Astrocyte (in vitro differentiated cells and primary cell): ENCODE data around the gene SCGB1A1. TPM values are rescaled to one million over a fixed set of nuclear protein-coding genes. Genes with fewer than 3 reads are reported as not detected.

ENCODE experiments used
- DNase-seq: peaks from one replicate; pipeline ENCODE4 v3.0.0-alpha.2; 2010; ENCODE audit warnings: low read depth
- FAIRE-seq: peaks from 2 replicates; lab custom pipeline; 2011; peaks lifted over from hg19 to GRCh38; lab: Jason Lieb, UNC
- H2AFZ ChIP-seq: 2 replicates; pipeline ENCODE4 v1.6.0; 2012; ENCODE audit warnings: low read depth, low read length, inconsistent platforms
- H3K27ac ChIP-seq: 2 replicates; pipeline ENCODE4 v1.5.1; 2011; ENCODE audit warnings: low read depth, low read length, inconsistent platforms
- H3K27me3 ChIP-seq: 2 replicates; pipeline ENCODE4 v1.6.0; 2011; ENCODE audit warnings: low read length, inconsistent platforms; ENCODE audit not compliant: insufficient read depth
- H3K36me3 ChIP-seq: 2 replicates; pipeline ENCODE4 v1.5.1; 2011; ENCODE audit warnings: low read length, inconsistent platforms; ENCODE audit not compliant: insufficient read depth
- H3K4me1 ChIP-seq: 2 replicates; pipeline ENCODE4 v1.5.1; 2011; ENCODE audit warnings: low read length, inconsistent platforms; ENCODE audit not compliant: insufficient read depth
- H3K4me2 ChIP-seq: 2 replicates; pipeline ENCODE4 v1.6.0; 2012; ENCODE audit warnings: low read length, inconsistent platforms
- H3K4me3 ChIP-seq: 2 replicates; pipeline ENCODE4 v1.5.1; 2011; ENCODE audit warnings: low read depth, mild to moderate bottlenecking, low read length, inconsistent platforms; ENCODE audit not compliant: insufficient read depth
- H3K79me2 ChIP-seq: 2 replicates; pipeline ENCODE4 v1.6.0; 2012; ENCODE audit warnings: mild to moderate bottlenecking, low read length, inconsistent platforms; ENCODE audit not compliant: insufficient read depth
- H3K9ac ChIP-seq: 2 replicates; pipeline ENCODE4 v1.6.0; 2012; ENCODE audit warnings: mild to moderate bottlenecking, low read length, inconsistent platforms
- H3K9me3 ChIP-seq: 2 replicates; pipeline ENCODE4 v1.5.1; 2012; ENCODE audit warnings: low read depth, mild to moderate bottlenecking, low read length, inconsistent platforms; ENCODE audit not compliant: insufficient read depth
- H4K20me1 ChIP-seq: 2 replicates; pipeline ENCODE4 v1.6.0; 2012; ENCODE audit warnings: low read length, inconsistent platforms; ENCODE audit not compliant: insufficient read depth
- H3K27ac Mint-ChIP-seq: one replicate; pipeline ENCODE4 v1.8.0; 2021; ENCODE audit warnings: mild to moderate bottlenecking, mixed read lengths; ENCODE audit not compliant: unreplicated experiment
- H3K27me3 Mint-ChIP-seq: one replicate; pipeline ENCODE4 v1.8.0; 2021; ENCODE audit warnings: low read depth, mixed read lengths; ENCODE audit not compliant: unreplicated experiment
- H3K36me3 Mint-ChIP-seq: one replicate; pipeline ENCODE4 v1.8.0; 2021; ENCODE audit warnings: low read depth, mixed read lengths; ENCODE audit not compliant: unreplicated experiment
- H3K4me1 Mint-ChIP-seq: one replicate; pipeline ENCODE4 v1.8.0; 2021; ENCODE audit warnings: low read depth, mixed read lengths; ENCODE audit not compliant: unreplicated experiment
- H3K4me3 Mint-ChIP-seq: one replicate; pipeline ENCODE4 v1.8.0; 2021; ENCODE audit warnings: mild to moderate bottlenecking, moderate library complexity, mixed read lengths; ENCODE audit not compliant: unreplicated experiment
- H3K9me3 Mint-ChIP-seq: one replicate; pipeline ENCODE4 v1.8.0; 2021; ENCODE audit warnings: mild to moderate bottlenecking, mixed read lengths; ENCODE audit not compliant: unreplicated experiment
- EZH2 ChIP-seq: IDR thresholded peaks from 2 replicates; pipeline ENCODE4 v1.6.1; 2012; ENCODE audit warnings: mild to moderate bottlenecking, low read length, inconsistent platforms; ENCODE audit not compliant: insufficient read depth
- total RNA-seq: library from RNA; stranded (reverse); gene quantifications from 2 replicates; pipeline ENCODE4 v1.2.1, GENCODE V29; 2021
- TF ChIP-seq, protein P1 (sequence below): IDR thresholded peaks from 2 replicates; pipeline ENCODE4 v1.5.1; 2011; ENCODE audit warnings: low read depth, mild to moderate bottlenecking, inconsistent platforms, low read length, moderate library complexity; ENCODE audit not compliant: insufficient read depth

The SCGB1A1 gene
- total RNA-seq, 1 donor from 2014 or later: not detected

DNA sequence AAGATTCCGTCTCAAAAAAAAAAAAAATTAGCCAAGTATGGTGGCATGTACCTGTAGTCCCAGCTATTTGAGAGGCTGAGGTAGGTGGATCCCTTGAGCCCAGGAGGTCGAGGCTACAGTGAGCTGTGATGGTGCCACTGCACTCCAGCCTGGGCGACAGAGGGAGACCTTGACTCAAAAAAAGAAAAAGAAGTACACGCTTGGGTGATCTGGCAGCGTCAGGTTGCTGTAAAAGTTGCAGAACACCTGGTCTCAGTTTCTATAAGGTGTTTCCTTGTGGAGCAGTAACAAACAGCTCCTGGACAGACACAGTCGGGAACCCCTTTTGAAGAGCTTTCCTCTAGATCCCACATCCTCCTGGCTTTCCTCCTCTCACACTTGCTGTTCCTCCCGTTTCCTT lies 45.8 kb downstream of the SCGB1A1 start:
- FAIRE-seq (no peak), DNase-seq (no peak)
- no peaks in the 10 kb centered on the region for H3K9me3 Mint-ChIP-seq
- no peaks in the 10 kb centered on the region for H3K27me3 ChIP-seq
- H3K9me3 ChIP-seq: no peaks in the 10 kb centered on the region
- H3K27ac Mint-ChIP-seq: no peak overlapping the region
- H4K20me1 ChIP-seq: no peaks in the 10 kb centered on the region
- TF ChIP-seq, protein P1, sequence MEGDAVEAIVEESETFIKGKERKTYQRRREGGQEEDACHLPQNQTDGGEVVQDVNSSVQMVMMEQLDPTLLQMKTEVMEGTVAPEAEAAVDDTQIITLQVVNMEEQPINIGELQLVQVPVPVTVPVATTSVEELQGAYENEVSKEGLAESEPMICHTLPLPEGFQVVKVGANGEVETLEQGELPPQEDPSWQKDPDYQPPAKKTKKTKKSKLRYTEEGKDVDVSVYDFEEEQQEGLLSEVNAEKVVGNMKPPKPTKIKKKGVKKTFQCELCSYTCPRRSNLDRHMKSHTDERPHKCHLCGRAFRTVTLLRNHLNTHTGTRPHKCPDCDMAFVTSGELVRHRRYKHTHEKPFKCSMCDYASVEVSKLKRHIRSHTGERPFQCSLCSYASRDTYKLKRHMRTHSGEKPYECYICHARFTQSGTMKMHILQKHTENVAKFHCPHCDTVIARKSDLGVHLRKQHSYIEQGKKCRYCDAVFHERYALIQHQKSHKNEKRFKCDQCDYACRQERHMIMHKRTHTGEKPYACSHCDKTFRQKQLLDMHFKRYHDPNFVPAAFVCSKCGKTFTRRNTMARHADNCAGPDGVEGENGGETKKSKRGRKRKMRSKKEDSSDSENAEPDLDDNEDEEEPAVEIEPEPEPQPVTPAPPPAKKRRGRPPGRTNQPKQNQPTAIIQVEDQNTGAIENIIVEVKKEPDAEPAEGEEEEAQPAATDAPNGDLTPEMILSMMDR: no peak
- no peak for TF ChIP-seq EZH2
- H3K79me2 ChIP-seq: no peaks in the 10 kb centered on the region
- H3K27me3 Mint-ChIP-seq: peaks cover 8% of the 10 kb centered on the region
- H3K4me3 ChIP-seq: no peak overlapping the region
- no peak overlapping the region for H3K27ac ChIP-seq
- H3K9ac ChIP-seq: no peak overlapping the region
- no peak overlapping the region for H2AFZ ChIP-seq
- H3K4me1 Mint-ChIP-seq: peaks cover 2% of the 10 kb centered on the region
- H3K4me2 ChIP-seq: no peak overlapping the region
- H3K36me3 Mint-ChIP-seq: no peaks in the 10 kb centered on the region
- H3K4me1 ChIP-seq: peaks cover 12% of the 10 kb centered on the region
- no peaks in the 10 kb centered on the region for H3K36me3 ChIP-seq
- no peak overlapping the region for H3K4me3 Mint-ChIP-seq

DNA sequence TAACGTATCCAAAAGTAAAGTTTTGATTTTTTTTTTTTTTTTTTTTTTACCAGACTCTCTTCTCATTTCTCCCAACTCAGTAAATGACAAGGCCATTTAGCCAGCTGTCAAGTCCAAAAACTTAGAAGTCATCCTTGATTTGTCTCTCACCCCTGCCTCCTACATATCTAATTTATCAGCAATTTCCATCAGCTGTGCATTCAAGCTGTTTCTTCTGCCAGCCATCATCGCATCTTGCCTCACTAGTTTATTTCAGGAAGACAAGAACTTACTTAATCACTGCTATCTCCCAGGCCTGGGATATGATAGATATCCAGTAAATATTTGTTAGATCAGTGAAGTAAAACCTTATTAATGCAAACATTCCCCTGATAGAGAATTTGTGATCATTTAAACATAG lies 47.6 kb downstream of the SCGB1A1 start:
- H3K9me3 Mint-ChIP-seq: no peaks in the 10 kb centered on the region
- Histone ChIP-seq H3K27me3 (no peaks in the 10 kb centered on the region), H3K9ac (no peak overlapping the region), H3K27ac (no peak overlapping the region), H3K79me2 (no peaks in the 10 kb centered on the region), H3K4me2 (no peak overlapping the region), H3K4me3 (no peak overlapping the region), H3K9me3 (no peaks in the 10 kb centered on the region), H3K4me1 (peaks cover 10% of the 10 kb centered on the region), H3K36me3 (no peaks in the 10 kb centered on the region), H2AFZ (no peak overlapping the region), H4K20me1 (no peaks in the 10 kb centered on the region)
- no peak for DNase-seq
- peaks cover 2% of the 10 kb centered on the region for H3K4me1 Mint-ChIP-seq
- no peak for FAIRE-seq
- H3K36me3 Mint-ChIP-seq: no peaks in the 10 kb centered on the region
- H3K4me3 Mint-ChIP-seq: no peak overlapping the region
- H3K27me3 Mint-ChIP-seq: peaks cover 8% of the 10 kb centered on the region
- TF ChIP-seq EZH2: no peak
- TF ChIP-seq, protein P1: no peak
- H3K27ac Mint-ChIP-seq: no peak overlapping the region

DNA sequence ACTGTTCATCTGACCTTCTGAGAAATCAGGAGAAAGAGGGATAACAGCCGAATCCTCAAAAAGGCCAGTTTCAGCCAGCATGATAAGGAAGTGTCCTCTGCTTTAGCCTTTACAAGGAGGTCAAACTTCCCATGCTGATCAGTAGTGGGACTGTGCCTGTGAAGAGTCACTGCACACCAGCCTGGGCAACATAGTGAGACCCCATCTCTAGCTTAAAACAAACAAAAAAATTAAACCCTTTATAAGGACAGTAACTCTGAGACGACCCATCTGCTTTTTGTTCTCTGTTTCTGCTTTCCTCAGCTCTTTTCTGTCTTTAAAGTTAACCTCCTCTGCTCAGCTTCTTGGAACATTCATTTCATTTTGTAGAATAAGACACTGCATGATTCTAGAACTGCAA lies 49.7 kb downstream of the SCGB1A1 start:
- no peaks in the 10 kb centered on the region for H3K36me3 Mint-ChIP-seq
- H3K27ac ChIP-seq: no peak overlapping the region
- peaks cover 9% of the 10 kb centered on the region for H3K4me1 Mint-ChIP-seq
- H3K27me3 ChIP-seq: no peaks in the 10 kb centered on the region
- H3K4me3 ChIP-seq: no peak overlapping the region
- no peaks in the 10 kb centered on the region for H3K9me3 Mint-ChIP-seq
- no peaks in the 10 kb centered on the region for H4K20me1 ChIP-seq
- no peak for TF ChIP-seq EZH2
- TF ChIP-seq, protein P1: no peak
- no peaks in the 10 kb centered on the region for H3K36me3 ChIP-seq
- no peaks in the 10 kb centered on the region for H3K9me3 ChIP-seq
- no peak overlapping the region for H3K9ac ChIP-seq
- H2AFZ ChIP-seq: no peak overlapping the region
- DNase-seq: no peak
- H3K4me1 ChIP-seq: peaks cover 8% of the 10 kb centered on the region
- FAIRE-seq: no peak
- no peak overlapping the region for H3K27ac Mint-ChIP-seq
- H3K4me2 ChIP-seq: no peak overlapping the region
- H3K79me2 ChIP-seq: no peaks in the 10 kb centered on the region
- peaks cover 4% of the 10 kb centered on the region for H3K27me3 Mint-ChIP-seq
- no peak overlapping the region for H3K4me3 Mint-ChIP-seq
